ENCODE measurements around the gene TMEM263. TPM values are rescaled to one million over a fixed set of nuclear protein-coding genes. Genes with fewer than 3 reads are reported as not detected.
"Not testable (repeated sequence)": the region's sequence is repeated elsewhere in the genome, so short reads cannot be mapped to it uniquely, and the experiment has no call there.

TMEM263 gene
- total RNA-seq, 1 donor from 2014 or later, result 4.6 TPM

- no peaks in the 10 kb centered on the region for H3K9me3 Mint-ChIP-seq (ENCODE audit: unreplicated experiment)
- H3K4me1 Mint-ChIP-seq (ENCODE audit: low read depth, unreplicated experiment), result no peaks in the 10 kb centered on the region
- no peak overlapping the region for H3K27ac Mint-ChIP-seq (ENCODE audit: unreplicated experiment)
- no peak overlapping the region for H3K4me3 Mint-ChIP-seq (ENCODE audit: unreplicated experiment)
- TF ChIP-seq, protein P1, sequence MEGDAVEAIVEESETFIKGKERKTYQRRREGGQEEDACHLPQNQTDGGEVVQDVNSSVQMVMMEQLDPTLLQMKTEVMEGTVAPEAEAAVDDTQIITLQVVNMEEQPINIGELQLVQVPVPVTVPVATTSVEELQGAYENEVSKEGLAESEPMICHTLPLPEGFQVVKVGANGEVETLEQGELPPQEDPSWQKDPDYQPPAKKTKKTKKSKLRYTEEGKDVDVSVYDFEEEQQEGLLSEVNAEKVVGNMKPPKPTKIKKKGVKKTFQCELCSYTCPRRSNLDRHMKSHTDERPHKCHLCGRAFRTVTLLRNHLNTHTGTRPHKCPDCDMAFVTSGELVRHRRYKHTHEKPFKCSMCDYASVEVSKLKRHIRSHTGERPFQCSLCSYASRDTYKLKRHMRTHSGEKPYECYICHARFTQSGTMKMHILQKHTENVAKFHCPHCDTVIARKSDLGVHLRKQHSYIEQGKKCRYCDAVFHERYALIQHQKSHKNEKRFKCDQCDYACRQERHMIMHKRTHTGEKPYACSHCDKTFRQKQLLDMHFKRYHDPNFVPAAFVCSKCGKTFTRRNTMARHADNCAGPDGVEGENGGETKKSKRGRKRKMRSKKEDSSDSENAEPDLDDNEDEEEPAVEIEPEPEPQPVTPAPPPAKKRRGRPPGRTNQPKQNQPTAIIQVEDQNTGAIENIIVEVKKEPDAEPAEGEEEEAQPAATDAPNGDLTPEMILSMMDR (IDR thresholded peaks at IDR 0.05; ENCODE audit: partially characterized antibody, unreplicated experiment), result no peak
- DNase-seq, result no peak
- H3K36me3 Mint-ChIP-seq (ENCODE audit: unreplicated experiment), result no peaks in the 10 kb centered on the region
- no peaks in the 10 kb centered on the region for H3K27me3 Mint-ChIP-seq (ENCODE audit: unreplicated experiment)
Observed at GRCh38 chr12:106917503-106917902, 38.2 kb upstream of the TMEM263 start.

DNA sequence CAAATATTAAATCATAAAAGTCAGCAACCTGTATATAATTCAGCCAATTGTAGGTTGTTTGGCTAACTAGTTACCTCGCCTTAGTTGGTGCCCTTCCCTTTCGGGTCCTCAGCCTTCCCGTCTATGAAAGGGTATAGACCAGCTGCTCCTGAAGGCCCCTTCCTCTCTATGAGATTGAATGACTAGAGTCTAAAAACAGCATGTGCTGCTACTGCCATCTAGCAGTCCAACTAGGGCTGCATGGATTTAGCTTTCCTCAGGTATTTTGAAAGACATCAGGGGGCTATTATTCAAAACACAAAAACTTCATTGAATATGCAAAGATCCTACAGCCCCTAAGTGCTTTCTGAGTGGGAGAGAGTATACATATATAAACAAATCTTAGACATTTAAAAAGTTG lies 37.0 kb upstream of the TMEM263 start:
- TF ChIP-seq, protein P1 (IDR thresholded peaks at IDR 0.05; ENCODE audit: partially characterized antibody, unreplicated experiment), result peak; percentile 12
- DNase-seq, result peak; percentile 18
- Mint-ChIP-seq H3K36me3 (ENCODE audit: unreplicated experiment) (no peaks in the 10 kb centered on the region), H3K4me3 (ENCODE audit: unreplicated experiment) (no peak overlapping the region), H3K4me1 (ENCODE audit: low read depth, unreplicated experiment) (no peaks in the 10 kb centered on the region), H3K27ac (ENCODE audit: unreplicated experiment) (no peak overlapping the region), H3K9me3 (ENCODE audit: unreplicated experiment) (no peaks in the 10 kb centered on the region), H3K27me3 (ENCODE audit: unreplicated experiment) (no peaks in the 10 kb centered on the region)

DNA sequence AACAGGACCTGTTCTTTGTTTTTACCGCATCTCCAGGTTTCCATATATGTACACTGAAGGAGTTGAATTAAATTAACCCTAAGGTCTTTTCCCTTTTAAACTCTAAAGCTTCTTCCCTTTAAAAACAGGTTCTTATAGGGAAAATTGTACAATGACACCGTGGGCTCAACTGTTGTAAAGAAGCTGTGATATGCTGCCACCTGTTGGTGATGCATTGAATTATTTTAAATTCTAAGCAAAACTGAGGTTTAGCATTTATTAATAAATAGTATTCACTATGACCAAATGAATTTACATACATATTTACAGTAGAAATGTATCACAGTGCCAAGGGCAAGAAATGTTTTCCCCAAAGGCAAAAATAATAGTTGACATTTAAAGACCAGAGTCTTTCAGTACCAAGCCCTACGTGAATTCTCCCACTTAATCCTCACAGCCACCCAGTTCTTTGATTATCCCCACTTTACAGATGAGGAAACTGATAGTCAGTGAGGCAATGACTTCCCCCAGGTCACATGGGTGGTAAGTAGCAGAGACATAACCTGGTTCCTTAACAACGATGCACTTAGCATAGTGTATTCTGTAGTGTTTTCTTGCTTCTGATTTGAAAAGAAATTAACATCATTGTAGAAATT lies 35.7 kb upstream of the TMEM263 start:
- TF ChIP-seq, protein P1 (IDR thresholded peaks at IDR 0.05; ENCODE audit: partially characterized antibody, unreplicated experiment), result peak; percentile 83
- Mint-ChIP-seq H3K27ac (ENCODE audit: unreplicated experiment) (no peak overlapping the region), H3K27me3 (ENCODE audit: unreplicated experiment) (no peaks in the 10 kb centered on the region), H3K36me3 (ENCODE audit: unreplicated experiment) (no peaks in the 10 kb centered on the region), H3K9me3 (ENCODE audit: unreplicated experiment) (no peaks in the 10 kb centered on the region), H3K4me1 (ENCODE audit: low read depth, unreplicated experiment) (no peaks in the 10 kb centered on the region), H3K4me3 (ENCODE audit: unreplicated experiment) (no peak overlapping the region)
- DNase-seq, result no peak

- H3K27ac Mint-ChIP-seq (ENCODE audit: unreplicated experiment); H3K27me3 Mint-ChIP-seq (ENCODE audit: unreplicated experiment); H3K9me3 Mint-ChIP-seq (ENCODE audit: unreplicated experiment); H3K4me3 Mint-ChIP-seq (ENCODE audit: unreplicated experiment); H3K4me1 Mint-ChIP-seq (ENCODE audit: low read depth, unreplicated experiment); DNase-seq; H3K36me3 Mint-ChIP-seq (ENCODE audit: unreplicated experiment): not testable (repeated sequence)
Observed at GRCh38 chr12:106921976-106922375, 33.7 kb upstream of the TMEM263 start.

DNA sequence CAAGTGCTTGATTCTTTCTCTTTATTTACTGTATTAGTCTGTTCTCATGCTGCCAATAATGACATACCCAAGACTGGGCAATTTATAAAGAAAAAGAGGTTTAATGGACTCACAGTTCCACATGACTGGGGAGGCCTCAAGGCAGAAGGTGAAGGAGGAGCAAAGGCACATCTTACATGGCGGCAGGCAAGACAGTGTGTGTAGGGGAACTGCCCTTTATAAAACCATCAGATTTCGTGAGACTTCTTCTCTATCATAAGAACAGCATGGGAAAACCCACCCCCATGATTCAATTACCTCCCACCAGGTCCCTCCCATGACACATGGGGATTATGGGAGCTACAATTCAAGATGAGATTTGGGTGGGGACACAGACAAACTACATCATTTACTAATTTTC lies 32.1 kb upstream of the TMEM263 start:
- not testable (repeated sequence) for H3K27ac Mint-ChIP-seq (ENCODE audit: unreplicated experiment); H3K36me3 Mint-ChIP-seq (ENCODE audit: unreplicated experiment); H3K27me3 Mint-ChIP-seq (ENCODE audit: unreplicated experiment); H3K4me1 Mint-ChIP-seq (ENCODE audit: low read depth, unreplicated experiment); H3K9me3 Mint-ChIP-seq (ENCODE audit: unreplicated experiment); H3K4me3 Mint-ChIP-seq (ENCODE audit: unreplicated experiment); DNase-seq

GRCh38 chr12:106924268-106924861 lies 31.3 kb upstream of the TMEM263 start:
- Mint-ChIP-seq H3K27me3 (ENCODE audit: unreplicated experiment) (no peaks in the 10 kb centered on the region), H3K9me3 (ENCODE audit: unreplicated experiment) (peaks cover 1% of the 10 kb centered on the region), H3K4me3 (ENCODE audit: unreplicated experiment) (no peak overlapping the region), H3K36me3 (ENCODE audit: unreplicated experiment) (no peaks in the 10 kb centered on the region), H3K27ac (ENCODE audit: unreplicated experiment) (no peak overlapping the region), H3K4me1 (ENCODE audit: low read depth, unreplicated experiment) (no peaks in the 10 kb centered on the region)
- no peak for DNase-seq
- TF ChIP-seq, protein P1 (IDR thresholded peaks at IDR 0.05; ENCODE audit: partially characterized antibody, unreplicated experiment), result no peak

Measured in glutamatergic neuron (in vitro differentiated cells).